ENCODE data around the gene FBXW11. TPM values are rescaled to one million over a fixed set of nuclear protein-coding genes. Genes with fewer than 3 reads are reported as not detected.

FBXW11 gene
- total RNA-seq, 1 experiment from 2014 or later: 52.0 TPM

DNA sequence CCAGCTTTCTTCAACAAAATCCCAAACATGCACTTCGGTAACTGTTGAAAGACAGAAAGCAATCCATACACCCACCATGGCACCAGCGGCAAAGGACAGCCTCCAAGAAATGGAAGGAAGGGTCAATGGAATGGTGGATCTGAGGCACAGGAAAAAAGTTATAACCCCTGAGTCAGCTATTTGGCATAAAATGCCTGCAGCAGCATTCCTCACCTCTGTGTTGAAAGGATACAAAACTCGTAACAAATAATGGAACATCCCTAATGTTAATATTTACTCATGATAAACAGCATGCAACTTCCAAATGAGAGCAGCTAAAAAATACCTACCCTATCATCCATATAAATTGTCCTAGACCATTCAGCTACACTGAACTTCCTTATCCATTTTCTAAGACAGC is 9.4 kb downstream of the FBXW11 start:
- Histone ChIP-seq H3K9ac (ENCODE audit: low read length) (no peak overlapping the region), H3K4me3 (replicated peaks in 1 of 2; ENCODE audit: low read depth in 1 of 2, low read length in 2 of 2) (no peak overlapping the region), H3K4me1 (ENCODE audit: control insufficient read depth in 1 of 2, insufficient read depth in 2 of 2, low read length in 2 of 2) (no peaks in the 10 kb centered on the region), H3K4me2 (ENCODE audit: low read length) (no peak overlapping the region), H3K79me2 (ENCODE audit: insufficient read depth, low read length) (peaks cover 98% of the 10 kb centered on the region), H3K9me3 (ENCODE audit: control insufficient read depth in 1 of 2, insufficient read depth in 1 of 2, low read depth in 1 of 2, low read length in 2 of 2) (no peaks in the 10 kb centered on the region), H2AFZ (ENCODE audit: low read depth, low read length, poor library complexity, severe bottlenecking) (no peak overlapping the region), H3K27me3 (ENCODE audit: insufficient read depth, low read length) (no peaks in the 10 kb centered on the region), H3K36me3 (ENCODE audit: control insufficient read depth in 1 of 2, insufficient read depth in 2 of 2, low read length in 2 of 2) (no peaks in the 10 kb centered on the region), H3K27ac (ENCODE audit: low read depth, low read length) (no peak overlapping the region), H3K9me2 (ENCODE audit: insufficient read depth) (no peaks in the 10 kb centered on the region), H4K20me1 (ENCODE audit: insufficient read depth) (peaks cover 10% of the 10 kb centered on the region; the same call in 1 of the 2 replicates)
- intact Hi-C loops (cut with micrococcal nuclease): no loop called here
- ChIA-PET RAD21 (ENCODE audit: low non-redundant PET in 1 of 2, low total read pairs in 2 of 2, uncharacterized antibody in 2 of 2, unreplicated experiment in 2 of 2) (no interaction called here), CTCF (interaction anchor here (1.1 to 1.5 kb wide), 2 partner anchors 9 to 89 kb away, joined by 3 read pairs; partner anchors contain the start of gene FBXW11), POLR2A (interaction anchor here (1.1 to 1.6 kb wide), 2 partner anchors 10 kb away, joined by 3 to 6 read pairs; partner anchors contain the start of gene FBXW11)
- DNase-seq (ENCODE audit: low read depth, low spot score) (no peak), ATAC-seq (no peak)
- no peak for TF ChIP-seq EGR1 (IDR thresholded peaks at IDR 0.05; ENCODE audit: low read depth)
- TF ChIP-seq POLR2A (IDR thresholded peaks at IDR 0.05; ENCODE audit: borderline replicate concordance, extremely low read depth, insufficient read depth, insufficient read length): no peak
- no peak for TF ChIP-seq YY1 (IDR thresholded peaks at IDR 0.05; ENCODE audit: extremely low read depth, insufficient replicate concordance, low read depth, low read length)
- no peak for TF ChIP-seq FOSL1 (IDR thresholded peaks at IDR 0.05; ENCODE audit: low read depth)
- no peak for TF ChIP-seq RAD21 (IDR thresholded peaks at IDR 0.05; ENCODE audit: low read depth)
- TF ChIP-seq ELF1 (IDR thresholded peaks at IDR 0.05; ENCODE audit: borderline replicate concordance, low read depth): no peak
- TF ChIP-seq, protein P1, sequence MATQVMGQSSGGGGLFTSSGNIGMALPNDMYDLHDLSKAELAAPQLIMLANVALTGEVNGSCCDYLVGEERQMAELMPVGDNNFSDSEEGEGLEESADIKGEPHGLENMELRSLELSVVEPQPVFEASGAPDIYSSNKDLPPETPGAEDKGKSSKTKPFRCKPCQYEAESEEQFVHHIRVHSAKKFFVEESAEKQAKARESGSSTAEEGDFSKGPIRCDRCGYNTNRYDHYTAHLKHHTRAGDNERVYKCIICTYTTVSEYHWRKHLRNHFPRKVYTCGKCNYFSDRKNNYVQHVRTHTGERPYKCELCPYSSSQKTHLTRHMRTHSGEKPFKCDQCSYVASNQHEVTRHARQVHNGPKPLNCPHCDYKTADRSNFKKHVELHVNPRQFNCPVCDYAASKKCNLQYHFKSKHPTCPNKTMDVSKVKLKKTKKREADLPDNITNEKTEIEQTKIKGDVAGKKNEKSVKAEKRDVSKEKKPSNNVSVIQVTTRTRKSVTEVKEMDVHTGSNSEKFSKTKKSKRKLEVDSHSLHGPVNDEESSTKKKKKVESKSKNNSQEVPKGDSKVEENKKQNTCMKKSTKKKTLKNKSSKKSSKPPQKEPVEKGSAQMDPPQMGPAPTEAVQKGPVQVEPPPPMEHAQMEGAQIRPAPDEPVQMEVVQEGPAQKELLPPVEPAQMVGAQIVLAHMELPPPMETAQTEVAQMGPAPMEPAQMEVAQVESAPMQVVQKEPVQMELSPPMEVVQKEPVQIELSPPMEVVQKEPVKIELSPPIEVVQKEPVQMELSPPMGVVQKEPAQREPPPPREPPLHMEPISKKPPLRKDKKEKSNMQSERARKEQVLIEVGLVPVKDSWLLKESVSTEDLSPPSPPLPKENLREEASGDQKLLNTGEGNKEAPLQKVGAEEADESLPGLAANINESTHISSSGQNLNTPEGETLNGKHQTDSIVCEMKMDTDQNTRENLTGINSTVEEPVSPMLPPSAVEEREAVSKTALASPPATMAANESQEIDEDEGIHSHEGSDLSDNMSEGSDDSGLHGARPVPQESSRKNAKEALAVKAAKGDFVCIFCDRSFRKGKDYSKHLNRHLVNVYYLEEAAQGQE (IDR thresholded peaks at IDR 0.05; ENCODE audit: low read depth): no peak
- TF ChIP-seq SRF (IDR thresholded peaks at IDR 0.05; ENCODE audit: low read depth): no peak
- TF ChIP-seq SP1 (IDR thresholded peaks at IDR 0.05; ENCODE audit: low read depth): no peak
- no peak for TF ChIP-seq JUND (IDR thresholded peaks at IDR 0.05)
- TF ChIP-seq CBX3 (IDR thresholded peaks at IDR 0.05; ENCODE audit: low read depth): no peak
- TF ChIP-seq CEBPB (IDR thresholded peaks at IDR 0.05; ENCODE audit: low read depth): no peak
- TF ChIP-seq, protein P2, sequence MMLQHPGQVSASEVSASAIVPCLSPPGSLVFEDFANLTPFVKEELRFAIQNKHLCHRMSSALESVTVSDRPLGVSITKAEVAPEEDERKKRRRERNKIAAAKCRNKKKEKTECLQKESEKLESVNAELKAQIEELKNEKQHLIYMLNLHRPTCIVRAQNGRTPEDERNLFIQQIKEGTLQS (IDR thresholded peaks at IDR 0.05): no peak
- TF ChIP-seq, protein P3, sequence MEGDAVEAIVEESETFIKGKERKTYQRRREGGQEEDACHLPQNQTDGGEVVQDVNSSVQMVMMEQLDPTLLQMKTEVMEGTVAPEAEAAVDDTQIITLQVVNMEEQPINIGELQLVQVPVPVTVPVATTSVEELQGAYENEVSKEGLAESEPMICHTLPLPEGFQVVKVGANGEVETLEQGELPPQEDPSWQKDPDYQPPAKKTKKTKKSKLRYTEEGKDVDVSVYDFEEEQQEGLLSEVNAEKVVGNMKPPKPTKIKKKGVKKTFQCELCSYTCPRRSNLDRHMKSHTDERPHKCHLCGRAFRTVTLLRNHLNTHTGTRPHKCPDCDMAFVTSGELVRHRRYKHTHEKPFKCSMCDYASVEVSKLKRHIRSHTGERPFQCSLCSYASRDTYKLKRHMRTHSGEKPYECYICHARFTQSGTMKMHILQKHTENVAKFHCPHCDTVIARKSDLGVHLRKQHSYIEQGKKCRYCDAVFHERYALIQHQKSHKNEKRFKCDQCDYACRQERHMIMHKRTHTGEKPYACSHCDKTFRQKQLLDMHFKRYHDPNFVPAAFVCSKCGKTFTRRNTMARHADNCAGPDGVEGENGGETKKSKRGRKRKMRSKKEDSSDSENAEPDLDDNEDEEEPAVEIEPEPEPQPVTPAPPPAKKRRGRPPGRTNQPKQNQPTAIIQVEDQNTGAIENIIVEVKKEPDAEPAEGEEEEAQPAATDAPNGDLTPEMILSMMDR (IDR thresholded peaks at IDR 0.05 in 2 of 3, conservative IDR thresholded peaks at IDR 0.05 in 1 of 3; ENCODE audit: borderline replicate concordance in 1 of 3, insufficient read depth in 1 of 3, low read depth in 2 of 3, low read length in 2 of 3): no peak
- no TSS peak for BruUV-seq (replicated peaks)
